HG03378 (cell line): ENCODE measurements around the gene CPHXL2.

Experiments used
- ATAC-seq: cut with Tn5 transposase; IDR thresholded peaks from one replicate; pipeline ENCODE4 v1.9.1; 2021; ENCODE audit warnings: mild to moderate bottlenecking, moderate library complexity; ENCODE audit not compliant: unreplicated experiment

The CPHXL2 gene

GRCh38 chr16:75676909-75677308 is at the start of gene CPHXL2:
TSS of gene CPHXL2 (minus strand) at chr16:75677009. CDS start at chr16:75676999, 10 bp downstream.
- no peak for ATAC-seq

DNA sequence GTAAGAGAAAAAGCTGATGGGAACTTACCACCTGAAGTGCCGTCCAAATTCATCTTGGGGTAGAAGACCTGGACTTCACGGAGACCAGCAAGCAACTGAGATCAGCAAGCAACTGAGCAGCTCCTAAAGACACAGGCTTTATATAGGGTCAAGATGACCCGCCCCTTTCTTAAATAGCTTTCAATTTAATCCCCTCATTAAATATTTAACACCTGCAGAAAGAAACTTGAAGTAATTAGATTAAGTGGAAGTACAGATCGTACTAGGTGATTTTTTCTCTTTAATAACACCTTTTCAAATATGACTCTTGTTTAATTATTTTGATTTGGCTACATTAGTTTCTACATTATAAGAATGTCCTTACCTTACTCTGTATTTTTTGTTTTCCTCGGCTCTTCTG is 49.6 kb upstream of the CPHXL2 start, which contains the start of gene CPHXL:
Gene CPHXL (minus strand): TSS at position 101 of the 400 bp plus-strand sequence. CDS start 48 bp downstream, at position 53.
- no peak for ATAC-seq

DNA sequence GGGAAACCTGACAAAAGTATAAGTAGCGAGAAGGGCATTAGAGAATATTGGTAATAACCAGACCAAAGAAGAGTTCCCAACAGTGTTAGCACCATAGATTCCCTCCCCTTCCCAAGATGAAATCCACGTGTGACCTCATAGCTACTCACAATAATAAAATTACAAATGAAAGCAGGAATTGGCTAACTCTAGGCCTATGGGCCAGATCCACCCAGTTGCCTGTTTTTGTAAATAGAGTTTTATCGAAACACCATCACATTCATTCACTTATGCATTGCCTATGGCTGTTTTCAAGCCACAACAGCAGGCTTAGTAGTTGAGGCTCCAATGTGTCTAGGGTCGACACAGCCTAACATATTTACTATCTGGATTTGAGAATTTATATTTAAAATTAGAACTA is 41.6 kb upstream of the CPHXL2 start:
- ATAC-seq = no peak

- no peak for ATAC-seq
These were observed 37.9 kb upstream of the CPHXL2 start for GRCh38 chr16:75714661-75715060.

GRCh38 chr16:75710344-75710743 is 33.5 kb upstream of the CPHXL2 start:
- ATAC-seq = no peak

DNA sequence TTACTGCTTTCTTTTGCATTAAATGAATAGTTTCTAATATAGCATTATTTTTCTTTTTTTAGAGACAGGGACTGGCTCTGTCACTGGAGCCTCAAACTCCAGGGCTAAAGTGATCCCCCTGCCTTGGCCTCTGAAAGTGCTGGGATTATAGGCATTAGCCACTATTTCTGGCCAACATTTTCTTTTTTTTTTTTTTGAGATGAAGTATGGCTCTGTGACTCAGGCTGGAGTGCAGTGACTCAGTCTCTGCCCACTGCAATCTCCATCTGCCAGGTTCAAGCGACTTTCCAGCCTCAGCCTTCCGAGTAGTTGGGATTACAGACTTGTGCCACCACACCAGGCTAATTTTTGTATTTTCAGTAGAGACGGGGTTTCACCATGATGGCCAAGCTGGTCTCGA is 26.5 kb upstream of the CPHXL2 start:
- no peak for ATAC-seq

DNA sequence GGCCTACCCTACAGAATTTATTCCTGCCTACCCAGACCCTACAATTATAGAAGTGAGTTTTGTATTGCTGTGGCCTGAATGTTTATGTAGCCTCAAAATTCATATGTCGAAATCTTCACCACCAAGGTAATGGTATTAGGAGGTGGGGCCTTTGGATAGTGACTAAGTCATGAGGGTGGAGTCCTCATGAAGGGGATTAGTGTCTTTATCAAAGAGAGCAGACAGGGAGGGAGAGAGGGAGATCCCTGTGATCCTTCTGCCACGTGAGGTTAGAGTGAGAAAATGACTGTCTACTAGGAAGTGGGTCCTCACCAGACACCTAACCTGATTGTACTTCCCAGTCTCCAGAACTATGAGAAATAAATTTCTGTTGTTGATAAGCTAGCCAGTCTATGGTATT is 25.4 kb upstream of the CPHXL2 start:
- ATAC-seq = no peak

DNA sequence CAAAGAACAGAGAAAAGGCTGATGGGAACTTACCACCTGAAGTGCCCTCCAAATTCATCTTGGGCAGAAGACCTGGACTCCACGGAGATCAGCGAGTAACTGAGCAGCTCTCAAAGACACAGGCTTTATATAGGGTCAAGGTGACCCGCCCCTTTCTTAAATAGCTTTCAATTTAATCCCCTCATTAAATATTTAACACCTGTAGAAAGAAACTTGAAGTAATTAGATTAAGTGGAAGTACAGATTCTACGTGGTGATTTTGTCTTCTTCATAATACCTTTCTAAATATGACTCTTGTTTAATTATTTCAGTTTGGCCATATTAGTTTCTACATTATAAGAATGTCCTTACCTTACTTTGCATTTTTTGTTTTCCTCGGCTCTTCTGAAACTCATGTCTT is 24.6 kb upstream of the CPHXL2 start, which contains the start of gene DUXB:
Gene DUXB (minus strand): TSS at position 101 of the 400 bp plus-strand sequence. CDS start 43 bp downstream, at position 58.
- ATAC-seq = no peak

GRCh38 chr16:75697571-75697970 is 20.8 kb upstream of the CPHXL2 start:
- no peak for ATAC-seq

- no peak for ATAC-seq
These were observed 18.9 kb upstream of the CPHXL2 start for GRCh38 chr16:75695708-75696107.

DNA sequence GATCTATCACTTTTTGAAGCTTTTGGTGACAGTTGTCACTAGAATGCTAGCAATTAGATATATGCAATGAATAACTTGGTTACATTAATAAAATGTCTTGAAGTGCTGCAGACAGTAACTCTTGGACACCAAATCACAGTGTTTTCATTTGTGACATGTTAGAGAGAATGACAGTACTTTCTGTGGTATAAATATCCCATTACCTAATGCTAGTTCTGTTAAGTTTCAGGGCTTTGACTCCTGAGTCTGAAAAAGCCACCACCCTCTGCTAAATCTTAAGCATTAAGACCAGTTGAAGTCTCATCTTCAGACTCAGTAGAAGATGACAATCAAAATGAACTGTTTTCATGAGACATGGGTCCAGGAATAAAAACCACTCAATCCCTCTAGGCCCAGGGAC is 10.6 kb upstream of the CPHXL2 start:
- no peak for ATAC-seq

DNA sequence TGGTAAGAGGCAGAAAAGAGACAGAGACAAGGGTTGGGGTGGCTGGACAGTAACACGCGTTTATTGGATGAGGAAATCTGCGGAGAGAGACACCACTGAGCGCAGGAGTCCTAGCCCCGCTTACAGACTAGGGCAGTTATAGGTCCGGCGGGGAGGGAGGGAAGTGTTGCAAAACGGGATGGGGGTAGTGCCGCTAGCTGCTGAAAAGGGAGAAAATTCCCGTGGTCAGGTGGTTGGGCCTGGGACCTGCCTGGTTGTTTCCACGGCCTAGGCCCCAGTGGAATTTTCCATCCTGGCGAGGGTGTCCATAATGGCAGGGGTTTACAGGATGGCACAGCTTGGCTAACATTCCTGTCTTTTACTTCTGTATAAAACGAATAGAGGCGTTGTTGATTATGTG is 5.5 kb upstream of the CPHXL2 start:
- ATAC-seq = no peak

DNA sequence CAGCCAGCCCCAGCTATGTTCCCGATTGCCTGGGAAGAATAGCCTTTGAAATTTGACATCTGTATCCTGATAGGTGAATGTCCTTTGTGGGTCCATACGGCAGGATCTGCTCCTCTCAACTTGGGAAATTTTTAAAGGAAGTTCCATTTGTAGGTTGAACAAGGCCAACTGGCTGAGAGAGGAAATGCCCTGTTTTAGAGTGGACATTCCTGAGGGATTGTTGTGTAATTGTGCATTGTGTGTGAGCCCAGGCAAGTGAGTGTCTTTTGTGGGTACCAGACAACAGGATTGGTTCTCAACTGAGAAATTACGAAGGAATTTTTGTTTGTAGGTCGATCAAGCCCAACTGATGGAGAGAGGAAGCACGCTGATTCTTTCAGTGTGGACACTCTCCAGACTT is 2.6 kb upstream of the CPHXL2 start:
- no peak for ATAC-seq

- ATAC-seq = no peak
These were observed 9.3 kb downstream of the CPHXL2 start for GRCh38 chr16:75667503-75667902.

DNA sequence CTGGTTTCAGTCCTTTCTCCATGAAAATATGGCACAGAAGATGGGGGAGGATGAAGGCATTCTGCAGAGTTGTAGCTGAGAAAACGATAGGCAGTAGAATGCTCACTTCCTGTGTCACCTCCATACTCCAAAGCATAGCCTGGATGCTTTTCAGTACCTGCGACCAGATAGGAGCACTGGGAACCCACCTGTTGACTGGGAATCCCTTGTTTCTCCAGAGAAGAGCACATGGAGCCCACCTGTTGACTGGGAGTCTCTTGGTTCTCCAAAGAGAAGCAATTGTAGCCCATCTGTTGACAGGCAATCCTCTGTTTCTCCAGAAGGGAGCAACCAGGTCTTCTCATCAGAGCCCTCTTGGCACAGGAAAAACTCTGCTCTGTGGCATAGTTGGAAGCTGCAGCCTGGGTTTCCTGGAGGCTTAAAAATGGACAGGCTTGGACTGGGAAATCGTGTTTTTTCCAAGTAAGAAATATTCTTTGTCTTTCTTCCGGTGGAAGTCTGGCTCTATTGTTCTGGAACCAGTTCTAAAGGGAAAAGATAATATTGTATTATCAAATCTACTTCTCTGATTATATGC is 16.0 kb downstream of the CPHXL2 start:
- ATAC-seq = no peak

DNA sequence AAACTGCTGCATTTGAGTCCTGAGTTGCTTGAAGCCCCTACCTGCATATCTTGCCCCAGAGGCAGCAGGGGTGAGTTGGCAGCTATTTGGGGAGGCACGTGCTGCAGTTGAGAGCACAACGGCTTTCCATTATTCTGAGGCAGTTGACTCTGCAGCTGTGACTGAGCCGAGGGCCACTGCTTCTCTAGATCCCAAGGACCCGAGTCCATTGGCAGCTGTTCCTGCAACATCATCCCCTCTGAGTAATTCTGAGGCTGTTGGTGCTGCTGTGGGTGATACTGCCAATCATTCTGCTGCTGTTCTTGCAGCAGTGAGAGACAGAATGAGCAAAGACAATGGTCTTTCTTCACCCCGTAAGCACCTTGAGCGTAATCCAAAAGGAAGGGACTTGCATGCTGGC is 16.5 kb downstream of the CPHXL2 start:
- no peak for ATAC-seq

DNA sequence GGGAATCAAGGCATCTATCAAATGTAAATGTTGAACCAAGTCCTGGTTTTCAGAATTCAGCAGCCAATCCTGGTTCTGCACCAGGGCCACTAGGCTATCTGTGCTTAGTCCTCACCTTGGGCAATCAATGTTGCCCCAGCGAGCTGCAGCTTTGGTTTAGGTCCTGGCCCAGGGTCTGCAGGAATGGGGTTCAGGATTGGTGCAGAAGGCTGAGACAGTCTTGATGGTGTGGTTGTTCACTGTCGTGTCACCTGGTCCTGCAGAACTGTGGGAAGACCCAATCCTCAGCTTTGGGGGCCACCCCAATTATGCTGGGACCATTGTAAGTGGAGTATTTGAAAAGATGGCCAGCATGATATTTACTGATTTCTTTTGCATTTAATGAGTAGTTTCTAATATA is 18.6 kb downstream of the CPHXL2 start:
- no peak for ATAC-seq

GRCh38 chr16:75653922-75654321 is 22.9 kb downstream of the CPHXL2 start:
- ATAC-seq = no peak

- ATAC-seq = peak; percentile 26
These were observed 28.3 kb downstream of the CPHXL2 start for GRCh38 chr16:75648265-75649076.

- ATAC-seq = peak; percentile 87
These were observed 29.1 kb downstream of the CPHXL2 start, which contains the start of the genes KARS1 and TERF2IP for GRCh38 chr16:75647492-75648264. TSS of gene KARS1 (minus strand) at chr16:75647665. CDS start at chr16:75647639, 26 bp downstream. TSS of gene TERF2IP (plus strand) at chr16:75647773. CDS start at chr16:75647883, 110 bp downstream.

GRCh38 chr16:75647112-75647491 is 29.7 kb downstream of the CPHXL2 start:
- peak; percentile 24 for ATAC-seq
